PC-3 (cell line): ENCODE measurements around the gene LOX.

ENCODE experiments used
- EZH2 ChIP-seq: fragments of 300-600 bp; sonication (generic); IDR thresholded peaks from one replicate; pipeline ENCODE4 v1.6.1; 2017; ENCODE audit warnings: antibody characterized with exemption, mild to moderate bottlenecking, low read length; ENCODE audit not compliant: unreplicated experiment
- TF ChIP-seq, protein P1 (sequence below): fragments of 300-600 bp; sonication (generic); conservative IDR thresholded peaks from 2 replicates; pipeline ENCODE4 v1.5.1; 2017; ENCODE audit warnings: antibody characterized with exemption, low read depth, mild to moderate bottlenecking, low read length

DNA sequence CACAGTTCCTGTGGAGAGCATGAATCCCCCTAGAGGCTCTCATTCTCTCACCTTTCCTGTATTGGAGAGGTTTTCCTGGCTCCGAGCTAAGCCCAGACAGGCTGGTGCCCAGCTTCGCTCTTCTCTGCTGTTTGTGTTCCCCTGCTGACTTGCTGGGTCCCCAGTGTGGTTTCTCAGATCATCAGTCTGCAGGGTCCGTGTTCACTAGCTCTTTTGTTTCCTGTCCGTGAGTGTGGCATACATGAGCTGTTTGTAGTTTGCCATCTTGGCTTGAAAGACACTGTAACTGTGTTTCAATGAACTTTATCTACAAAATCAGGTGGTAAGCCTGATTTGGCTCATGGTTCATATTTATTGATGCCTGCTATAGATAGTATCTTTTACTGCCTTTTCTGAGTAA, 23.8 kb downstream of the LOX start:
- TF ChIP-seq, protein P1, sequence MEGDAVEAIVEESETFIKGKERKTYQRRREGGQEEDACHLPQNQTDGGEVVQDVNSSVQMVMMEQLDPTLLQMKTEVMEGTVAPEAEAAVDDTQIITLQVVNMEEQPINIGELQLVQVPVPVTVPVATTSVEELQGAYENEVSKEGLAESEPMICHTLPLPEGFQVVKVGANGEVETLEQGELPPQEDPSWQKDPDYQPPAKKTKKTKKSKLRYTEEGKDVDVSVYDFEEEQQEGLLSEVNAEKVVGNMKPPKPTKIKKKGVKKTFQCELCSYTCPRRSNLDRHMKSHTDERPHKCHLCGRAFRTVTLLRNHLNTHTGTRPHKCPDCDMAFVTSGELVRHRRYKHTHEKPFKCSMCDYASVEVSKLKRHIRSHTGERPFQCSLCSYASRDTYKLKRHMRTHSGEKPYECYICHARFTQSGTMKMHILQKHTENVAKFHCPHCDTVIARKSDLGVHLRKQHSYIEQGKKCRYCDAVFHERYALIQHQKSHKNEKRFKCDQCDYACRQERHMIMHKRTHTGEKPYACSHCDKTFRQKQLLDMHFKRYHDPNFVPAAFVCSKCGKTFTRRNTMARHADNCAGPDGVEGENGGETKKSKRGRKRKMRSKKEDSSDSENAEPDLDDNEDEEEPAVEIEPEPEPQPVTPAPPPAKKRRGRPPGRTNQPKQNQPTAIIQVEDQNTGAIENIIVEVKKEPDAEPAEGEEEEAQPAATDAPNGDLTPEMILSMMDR: no peak
- no peak for TF ChIP-seq EZH2
